Esophagus squamous epithelium (tissue), 4 donors: ENCODE results near the gene TIMM9.

Experiments used
- CTCF ChIP-seq, 6 experiments: fragments of 450-650 bp in 4 of 6; fragments of 200-600 bp in 2 of 6; sonication (generic) in 2 of 6; IDR thresholded peaks; one replicate each; pipeline ENCODE4 v1.5.1; 2016 to 2019; ENCODE audit warnings: antibody characterized with exemption in 6 of 6, mild to moderate bottlenecking in 4 of 6, moderate library complexity in 4 of 6
- POLR2A ChIP-seq, 4 donors: fragments of 450-650 bp; IDR thresholded peaks; one replicate each; pipeline ENCODE4 v1.6.1; 2017; ENCODE audit warnings: antibody characterized with exemption in 4 of 4, mild to moderate bottlenecking in 4 of 4, moderate library complexity in 3 of 4

- TF ChIP-seq POLR2A (IDR thresholded peaks at IDR 0.05): no peak
- TF ChIP-seq CTCF (IDR thresholded peaks at IDR 0.05): no peak
Measured at GRCh38 chr14:58408681-58409215, 18.6 kb downstream of the TIMM9 start.
